ENCODE results near the gene CYBA. TPM values are rescaled to one million over a fixed set of nuclear protein-coding genes. Genes with fewer than 3 reads are reported as not detected.

CYBA gene
- total RNA-seq, 2 experiments from 2014 or later: 359 to 601 TPM

GRCh38 chr16:88645455-88645854 lies 5.4 kb downstream of the CYBA start:
- Histone ChIP-seq H3K9me2 (ENCODE audit: insufficient read depth, low read length) (no peaks in the 10 kb centered on the region), H4K20me1 (ENCODE audit: insufficient read depth, low read length) (peaks cover 17% of the 10 kb centered on the region), H3K36me3 (ENCODE audit: insufficient read depth, low read length) (peaks cover 78% of the 10 kb centered on the region), H3K4me2 (ENCODE audit: low read length) (no peak overlapping the region), H3K9me3 (ENCODE audit: low read length) (no peaks in the 10 kb centered on the region), H3K4me1 (ENCODE audit: insufficient read depth, low read length, poor library complexity, severe bottlenecking) (peaks cover 17% of the 10 kb centered on the region), H3K4me3 (ENCODE audit: low read depth, low read length, poor library complexity, severe bottlenecking) (no peak overlapping the region), H3K79me2 (ENCODE audit: insufficient read depth, low read depth, low read length) (peaks cover 27% of the 10 kb centered on the region), H3K27ac (ENCODE audit: low read depth, low read length, poor library complexity, severe bottlenecking) (no peak overlapping the region), H2AFZ (ENCODE audit: low read length) (no peak overlapping the region)
- DNase-seq (ENCODE audit: low spot score): no peak
- POLR2A ChIA-PET: no interaction called here
- no TSS peak for BruUV-seq (replicated peaks)
- TF ChIP-seq CTCF (conservative IDR thresholded peaks at IDR 0.05; ENCODE audit: low read length) (no peak), EZH2phosphoT487 (IDR thresholded peaks at IDR 0.05; ENCODE audit: borderline replicate concordance, low read depth, low read length) (no peak)
- intact Hi-C loops (cut with micrococcal nuclease; ENCODE audit: unreplicated experiment): no loop called here
- CTCF ChIA-PET (ENCODE audit: unreplicated experiment): no interaction called here

GRCh38 chr16:88643644-88643932 lies 7.3 kb downstream of the CYBA start:
- peaks cover 62% of the 10 kb centered on the region for H3K36me3 ChIP-seq (ENCODE audit: insufficient read depth, low read length)
- ChIA-PET CTCF (ENCODE audit: unreplicated experiment) (no interaction called here), POLR2A (no interaction called here)
- no peak overlapping the region for H3K27ac ChIP-seq (ENCODE audit: low read depth, low read length, poor library complexity, severe bottlenecking)
- peaks cover 7% of the 10 kb centered on the region; the same call in 1 of the 2 replicates for H4K20me1 ChIP-seq (ENCODE audit: insufficient read depth, low read length)
- peaks cover 9% of the 10 kb centered on the region for H3K79me2 ChIP-seq (ENCODE audit: insufficient read depth, low read depth, low read length)
- no TSS peak for BruUV-seq (replicated peaks)
- H3K4me1 ChIP-seq (ENCODE audit: insufficient read depth, low read length, poor library complexity, severe bottlenecking): peaks cover 14% of the 10 kb centered on the region
- intact Hi-C loops (cut with micrococcal nuclease; ENCODE audit: unreplicated experiment): no loop called here
- no peaks in the 10 kb centered on the region for H3K9me2 ChIP-seq (ENCODE audit: insufficient read depth, low read length)
- no peak overlapping the region for H3K4me2 ChIP-seq (ENCODE audit: low read length)
- H2AFZ ChIP-seq (ENCODE audit: low read length): no peak overlapping the region
- no peaks in the 10 kb centered on the region for H3K9me3 ChIP-seq (ENCODE audit: low read length)
- no peak overlapping the region for H3K4me3 ChIP-seq (ENCODE audit: low read depth, low read length, poor library complexity, severe bottlenecking)
- TF ChIP-seq CTCF (conservative IDR thresholded peaks at IDR 0.05; ENCODE audit: low read length) (no peak), EZH2phosphoT487 (IDR thresholded peaks at IDR 0.05; ENCODE audit: borderline replicate concordance, low read depth, low read length) (no peak)
- no peak for DNase-seq (ENCODE audit: low spot score)

- Histone ChIP-seq H3K36me3 (ENCODE audit: insufficient read depth, low read length) (peaks cover 57% of the 10 kb centered on the region), H3K9me2 (ENCODE audit: insufficient read depth, low read length) (no peaks in the 10 kb centered on the region), H3K9me3 (ENCODE audit: low read length) (no peaks in the 10 kb centered on the region), H3K4me1 (ENCODE audit: insufficient read depth, low read length, poor library complexity, severe bottlenecking) (peaks cover 15% of the 10 kb centered on the region), H3K79me2 (ENCODE audit: insufficient read depth, low read depth, low read length) (peaks cover 4% of the 10 kb centered on the region; the same call in 1 of the 2 replicates), H2AFZ (ENCODE audit: low read length) (no peak overlapping the region), H3K4me2 (ENCODE audit: low read length) (no peak overlapping the region), H3K27ac (ENCODE audit: low read depth, low read length, poor library complexity, severe bottlenecking) (no peak overlapping the region), H4K20me1 (ENCODE audit: insufficient read depth, low read length) (peaks cover 3% of the 10 kb centered on the region; the same call in 1 of the 2 replicates), H3K4me3 (ENCODE audit: low read depth, low read length, poor library complexity, severe bottlenecking) (no peak overlapping the region)
- TF ChIP-seq EZH2phosphoT487 (IDR thresholded peaks at IDR 0.05; ENCODE audit: borderline replicate concordance, low read depth, low read length): no peak
- no peak for TF ChIP-seq CTCF (conservative IDR thresholded peaks at IDR 0.05; ENCODE audit: low read length)
- intact Hi-C loops (cut with micrococcal nuclease; ENCODE audit: unreplicated experiment): no loop called here
- no TSS peak for BruUV-seq (replicated peaks)
- CTCF ChIA-PET (ENCODE audit: unreplicated experiment): no interaction called here
- POLR2A ChIA-PET: no interaction called here
- DNase-seq (ENCODE audit: low spot score): no peak
These were observed 7.8 kb downstream of the CYBA start for GRCh38 chr16:88642881-88643643.
